HAP-1 (cell line): Measurements from ENCODE around the gene ATG101.

Source experiments
- DNase-seq, 2 experiments: peaks; one replicate each; pipeline ENCODE4 v3.0.0-alpha.2; 2016 to 2020; ENCODE audit warnings: low spot score in 2 of 2
- H3K27me3 ChIP-seq: fragments of 250-450 bp; sonication (Bioruptor Pico); 2 replicates; pipeline ENCODE4 v1.5.1; 2020; ENCODE audit warnings: low read depth, mild to moderate bottlenecking, moderate library complexity
- H3K36me3 ChIP-seq: fragments of 250-450 bp; sonication (Bioruptor Pico); replicated peaks from 2 replicates; pipeline ENCODE4 v1.5.1; 2020; ENCODE audit warnings: mild to moderate bottlenecking
- H3K4me1 ChIP-seq: fragments of 250-450 bp; sonication (Bioruptor Pico); 2 replicates; pipeline ENCODE4 v1.5.1; 2020; ENCODE audit warnings: mild to moderate bottlenecking
- H3K4me3 ChIP-seq: fragments of 250-450 bp; sonication (Bioruptor Pico); 2 replicates; pipeline ENCODE4 v1.5.1; 2020; ENCODE audit warnings: mild to moderate bottlenecking, moderate library complexity
- H3K9me3 ChIP-seq: fragments of 250-450 bp; sonication (Bioruptor Pico); 2 replicates; pipeline ENCODE4 v1.5.1; 2020; ENCODE audit warnings: mild to moderate bottlenecking, moderate library complexity
- in situ Hi-C: fragments of 300-500 bp; cut with MboI; formaldehyde crosslinking; loops from 3 replicates; pipeline ENCODE4 v1.14.3; 2020; ENCODE audit warnings: low sequenced_read_pairs, inconsistent platforms, mixed read lengths

Gene ATG101

DNA sequence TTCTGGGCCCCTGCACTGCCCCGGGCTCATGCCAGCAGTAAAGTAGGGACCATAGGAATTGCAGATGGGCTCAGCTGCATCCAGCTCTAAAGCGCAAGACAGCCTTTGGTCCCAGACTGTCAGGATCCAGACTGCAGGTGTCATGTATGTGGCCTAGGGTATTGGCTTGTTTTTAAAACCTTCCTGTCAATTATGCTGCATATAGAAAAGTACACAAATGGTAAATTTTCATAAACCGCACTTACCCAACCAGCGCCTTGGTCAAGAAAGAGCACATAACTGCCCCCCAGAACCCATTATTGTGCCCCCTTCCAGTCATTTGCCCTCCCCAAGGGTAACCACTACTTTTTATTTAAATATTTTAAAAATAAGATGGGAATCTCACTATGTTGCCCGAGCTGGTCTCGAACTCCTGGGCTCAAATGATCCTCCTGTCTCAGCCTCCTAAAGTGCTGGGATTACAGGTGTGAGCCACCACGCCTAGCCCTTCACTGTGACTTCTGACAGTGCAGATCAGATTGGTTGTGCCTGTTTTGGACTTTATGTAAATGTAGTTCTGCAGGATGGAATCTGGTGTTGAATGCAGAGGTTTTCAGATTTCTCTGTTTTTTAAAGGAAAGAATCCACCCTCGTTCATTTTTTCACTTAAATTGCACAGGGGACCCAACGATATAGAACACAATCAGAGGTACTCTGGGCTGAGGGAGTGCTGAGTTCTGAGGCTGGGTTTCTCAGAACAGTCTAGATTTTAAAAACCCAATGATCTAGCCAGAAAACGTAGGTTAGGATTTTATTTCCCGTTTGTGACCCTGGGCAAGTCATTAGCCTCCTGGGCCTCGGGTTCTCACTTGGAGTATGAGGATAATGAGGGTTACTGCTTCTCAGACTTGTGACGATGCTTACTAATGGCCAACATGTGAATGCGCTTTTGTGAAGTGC, 11.9 kb upstream of the ATG101 start:
- Histone ChIP-seq H3K36me3 (peaks cover 28% of the 10 kb centered on the region), H3K4me1 (no peaks in the 10 kb centered on the region), H3K27me3 (no peaks in the 10 kb centered on the region), H3K9me3 (no peaks in the 10 kb centered on the region), H3K4me3 (no peak overlapping the region)
- in situ Hi-C loops: no loop called here
- no peak for DNase-seq

DNA sequence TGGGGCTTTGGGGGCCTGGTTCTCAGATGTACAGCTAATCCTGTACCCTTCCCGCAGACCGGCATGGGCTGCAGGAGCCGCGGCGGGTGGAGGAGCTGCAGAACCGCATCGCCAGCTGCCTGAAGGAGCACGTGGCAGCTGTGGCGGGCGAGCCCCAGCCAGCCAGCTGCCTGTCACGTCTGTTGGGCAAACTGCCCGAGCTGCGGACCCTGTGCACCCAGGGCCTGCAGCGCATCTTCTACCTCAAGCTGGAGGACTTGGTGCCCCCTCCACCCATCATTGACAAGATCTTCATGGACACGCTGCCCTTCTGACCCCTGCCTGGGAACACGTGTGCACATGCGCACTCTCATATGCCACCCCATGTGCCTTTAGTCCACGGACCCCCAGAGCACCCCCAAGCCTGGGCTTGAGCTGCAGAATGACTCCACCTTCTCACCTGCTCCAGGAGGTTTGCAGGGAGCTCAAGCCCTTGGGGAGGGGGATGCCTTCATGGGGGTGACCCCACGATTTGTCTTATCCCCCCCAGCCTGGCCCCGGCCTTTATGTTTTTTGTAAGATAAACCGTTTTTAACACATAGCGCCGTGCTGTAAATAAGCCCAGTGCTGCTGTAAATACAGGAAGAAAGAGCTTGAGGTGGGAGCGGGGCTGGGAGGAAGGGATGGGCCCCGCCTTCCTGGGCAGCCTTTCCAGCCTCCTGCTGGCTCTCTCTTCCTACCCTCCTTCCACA, 11.0 kb upstream of the ATG101 start:
- Histone ChIP-seq H3K4me3 (no peak overlapping the region), H3K9me3 (no peaks in the 10 kb centered on the region), H3K4me1 (no peaks in the 10 kb centered on the region), H3K36me3 (peaks cover 28% of the 10 kb centered on the region), H3K27me3 (no peaks in the 10 kb centered on the region)
- no peak for DNase-seq
- in situ Hi-C loops: no loop called here

DNA sequence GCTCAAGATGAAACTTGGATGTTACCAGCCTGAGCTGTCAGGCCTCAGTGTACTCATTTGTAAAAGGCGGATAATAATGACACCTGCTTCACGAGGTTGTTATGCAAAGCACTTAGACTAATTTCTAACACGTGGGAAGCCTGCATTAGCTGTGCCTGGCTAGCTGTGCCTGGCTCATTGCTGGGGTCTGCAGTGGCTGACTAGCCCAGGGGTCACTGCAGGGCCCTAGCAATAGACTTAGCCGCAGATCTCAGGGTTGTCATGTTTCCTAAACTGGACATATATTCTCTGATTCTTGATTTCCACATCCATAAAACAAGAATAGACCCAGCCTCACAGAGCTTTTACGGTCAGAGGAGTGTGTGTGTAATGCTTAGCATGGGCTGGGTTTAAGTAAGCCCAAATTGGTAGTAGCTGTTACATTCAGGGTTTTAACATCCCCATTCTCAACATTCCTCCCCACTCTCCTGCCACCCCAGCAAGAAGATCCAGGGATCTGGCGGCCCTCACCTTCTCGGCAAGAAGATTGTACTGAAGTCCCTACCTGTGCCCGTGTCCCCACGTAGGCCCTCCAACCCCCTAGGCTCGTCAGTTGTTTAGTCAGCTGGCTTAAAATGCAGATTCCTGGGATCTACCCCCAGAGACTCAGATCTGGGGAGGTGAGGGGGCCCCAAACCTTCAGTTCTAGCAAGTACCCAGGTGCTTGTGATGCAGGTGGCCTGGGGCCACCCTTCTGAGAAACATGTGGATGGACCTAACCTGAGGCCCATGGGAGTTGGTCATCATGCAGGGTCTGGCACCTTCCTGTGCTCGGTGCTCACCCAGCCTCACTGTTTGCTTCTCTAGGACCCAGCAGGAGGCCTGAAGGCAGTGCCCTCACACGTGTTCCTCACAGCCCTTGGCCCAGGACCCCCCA, 9.9 kb upstream of the ATG101 start:
- no peaks in the 10 kb centered on the region for H3K9me3 ChIP-seq
- H3K4me3 ChIP-seq: no peak overlapping the region
- no peak for DNase-seq
- H3K4me1 ChIP-seq: no peaks in the 10 kb centered on the region
- no peaks in the 10 kb centered on the region for H3K27me3 ChIP-seq
- H3K36me3 ChIP-seq: peaks cover 22% of the 10 kb centered on the region
- in situ Hi-C loops: no loop called here

DNA sequence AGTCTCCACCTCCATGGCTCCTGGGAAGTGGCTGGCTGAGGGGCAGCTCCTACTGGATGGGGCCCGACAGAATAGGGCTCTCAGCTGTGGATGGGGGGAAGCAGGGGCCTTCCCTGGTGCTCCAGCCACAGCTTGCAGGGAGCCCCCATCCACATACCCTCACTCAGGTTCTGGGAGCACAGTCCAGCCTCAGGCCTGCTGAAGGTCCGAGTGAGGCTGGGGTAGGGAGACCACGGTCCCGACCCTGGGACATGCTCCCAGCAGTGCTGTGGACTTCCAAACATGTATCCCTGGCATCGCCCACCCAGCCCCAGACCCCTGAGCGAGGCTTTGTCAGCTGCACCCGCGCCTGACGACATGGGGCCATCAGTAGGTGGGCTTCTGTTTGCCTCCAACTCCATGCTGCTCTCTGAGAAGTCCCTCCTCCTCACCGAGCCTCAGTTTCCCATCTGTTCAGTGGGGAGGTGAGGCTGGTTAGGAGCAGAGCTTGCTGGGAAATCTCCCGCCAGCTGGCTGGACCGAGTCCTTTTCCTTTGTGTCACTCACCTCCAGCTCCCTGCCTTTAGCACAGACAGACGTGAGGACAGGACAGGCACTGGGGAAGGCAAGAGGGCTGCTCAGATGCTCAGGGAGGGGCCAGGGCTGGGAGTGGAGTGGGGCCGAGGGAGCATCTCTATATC, 9.1 kb upstream of the ATG101 start:
- H3K4me3 ChIP-seq: no peak overlapping the region
- DNase-seq: no peak
- peaks cover 19% of the 10 kb centered on the region for H3K36me3 ChIP-seq
- H3K9me3 ChIP-seq: no peaks in the 10 kb centered on the region
- no peaks in the 10 kb centered on the region for H3K27me3 ChIP-seq
- H3K4me1 ChIP-seq: no peaks in the 10 kb centered on the region
- in situ Hi-C loops: no loop called here

DNA sequence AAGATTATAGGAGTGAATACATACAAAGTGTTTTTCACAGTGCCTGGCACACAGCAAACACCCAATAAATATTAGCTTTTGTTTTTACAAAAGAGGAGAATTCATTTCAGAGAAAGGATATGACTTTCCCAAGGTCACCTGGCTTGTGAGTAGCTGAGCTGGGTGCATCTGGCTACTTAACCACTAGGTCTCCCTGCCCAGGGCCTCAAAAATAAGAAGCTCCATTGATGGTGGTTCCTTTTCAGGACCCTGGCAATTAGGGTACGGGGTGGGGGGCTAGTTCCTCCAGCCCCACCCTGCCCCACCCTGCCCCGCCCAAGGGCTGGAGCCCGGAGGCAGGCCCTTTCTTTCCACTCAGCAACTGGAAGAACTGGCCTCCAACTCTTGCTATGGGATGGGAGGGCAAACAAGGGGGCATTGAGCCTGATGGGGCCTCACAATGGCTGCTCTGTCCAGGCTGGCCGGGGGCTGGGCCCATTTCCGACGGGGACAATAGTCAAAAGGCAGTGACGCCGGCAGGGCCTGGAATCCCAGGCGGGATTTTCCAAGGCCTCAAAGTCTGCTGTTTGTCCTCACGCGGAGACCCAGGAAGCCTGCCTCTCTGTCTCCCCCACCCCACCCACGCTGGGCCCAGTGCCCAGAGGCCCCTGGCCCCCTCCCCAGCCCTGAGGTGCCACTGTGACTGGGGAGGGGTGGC, 8.2 kb upstream of the ATG101 start:
- no peak overlapping the region for H3K4me3 ChIP-seq
- H3K36me3 ChIP-seq: peaks cover 17% of the 10 kb centered on the region
- no peaks in the 10 kb centered on the region for H3K4me1 ChIP-seq
- H3K9me3 ChIP-seq: no peaks in the 10 kb centered on the region
- H3K27me3 ChIP-seq: no peaks in the 10 kb centered on the region
- no peak for DNase-seq
- in situ Hi-C loops: no loop called here

DNA sequence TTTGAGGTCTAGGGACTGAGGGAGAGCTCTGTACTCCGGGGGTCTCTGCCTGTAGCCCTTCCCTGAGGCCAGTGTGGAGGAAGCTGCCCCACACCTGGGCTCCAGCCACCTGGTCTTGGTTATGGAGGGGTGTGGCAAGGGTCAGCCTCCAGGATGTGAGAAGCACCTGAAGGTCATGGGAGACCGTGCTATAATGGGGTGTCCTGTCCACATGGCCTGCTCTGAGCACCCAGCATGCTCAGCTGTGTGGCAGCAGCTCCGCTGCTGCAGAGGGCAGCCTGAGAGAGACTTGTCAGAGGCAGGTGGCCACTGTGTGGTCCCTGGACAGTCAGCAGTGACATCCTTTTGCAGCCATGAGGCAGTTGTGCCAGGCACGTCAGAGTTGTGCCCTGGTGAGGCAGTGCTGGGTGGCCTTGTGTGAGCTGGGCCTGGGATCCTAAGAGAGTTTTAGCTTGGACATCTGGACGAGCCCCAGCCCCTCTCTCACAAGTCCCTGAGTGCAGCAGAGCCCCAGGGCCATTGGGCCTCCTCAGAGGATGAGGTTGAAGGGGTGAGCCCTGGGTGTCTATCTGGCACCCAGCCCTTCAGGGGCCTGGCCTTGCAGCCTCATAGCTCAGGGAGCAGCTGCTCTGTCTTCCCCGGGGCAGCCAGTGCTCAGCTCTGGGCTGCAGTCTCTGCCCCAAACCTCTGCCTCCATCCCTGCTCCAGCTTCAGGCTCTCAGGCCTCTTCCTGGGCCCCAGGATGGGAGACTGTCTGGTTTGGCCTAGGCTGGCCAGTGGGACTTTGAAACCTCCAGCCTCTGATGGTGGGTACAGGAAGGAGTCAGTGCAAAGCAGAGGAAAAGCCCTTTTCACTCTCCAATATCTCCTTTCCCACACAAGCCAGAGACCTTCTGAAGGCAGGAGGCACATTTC, 7.4 kb upstream of the ATG101 start:
- DNase-seq: no peak
- Histone ChIP-seq H3K36me3 (peaks cover 10% of the 10 kb centered on the region), H3K4me1 (no peaks in the 10 kb centered on the region), H3K9me3 (no peaks in the 10 kb centered on the region), H3K27me3 (no peaks in the 10 kb centered on the region), H3K4me3 (no peak overlapping the region)
- in situ Hi-C loops: no loop called here

DNA sequence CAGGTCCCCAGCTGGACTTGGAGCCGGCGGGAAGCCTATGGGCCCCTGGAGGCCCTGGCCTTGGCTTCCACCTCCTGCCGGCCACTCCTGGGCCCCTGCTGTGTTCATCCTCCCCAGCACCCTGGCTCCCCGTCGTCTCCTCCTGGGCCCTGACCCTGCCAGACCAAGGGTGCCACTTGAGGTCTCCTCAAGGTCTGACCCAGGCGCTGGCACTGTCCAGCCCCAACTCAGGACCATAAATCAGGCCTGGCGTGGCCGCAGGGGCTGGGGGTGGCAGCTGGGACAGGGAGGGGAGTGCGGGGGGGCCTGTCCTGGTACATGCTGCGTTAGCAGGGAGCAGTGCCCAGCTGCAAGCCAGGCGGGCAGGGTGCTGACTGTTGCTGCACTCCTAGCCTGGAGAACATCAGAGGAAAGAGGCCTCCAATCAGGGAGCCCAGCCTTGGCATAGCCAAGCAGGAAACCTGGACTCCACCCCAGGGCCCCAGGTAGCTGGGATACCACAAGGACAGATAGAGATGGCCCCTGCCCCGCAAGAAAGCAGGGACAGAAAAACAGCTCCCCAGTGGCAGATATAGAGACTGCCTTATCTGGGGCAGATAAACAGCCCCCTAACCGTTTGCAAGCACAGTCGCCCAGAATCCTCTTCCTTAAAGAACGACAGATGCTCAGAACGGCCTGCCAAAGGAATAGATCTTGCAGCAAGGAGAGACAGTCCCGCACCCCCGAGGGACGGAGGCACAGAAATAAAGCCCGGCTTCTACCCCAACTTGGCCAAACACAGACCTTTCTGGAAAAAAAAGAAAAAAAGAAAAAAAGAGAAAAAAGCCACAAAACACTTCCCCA, 6.5 kb upstream of the ATG101 start:
- in situ Hi-C loops: no loop called here
- Histone ChIP-seq H3K9me3 (no peaks in the 10 kb centered on the region), H3K27me3 (no peaks in the 10 kb centered on the region), H3K4me1 (no peaks in the 10 kb centered on the region), H3K36me3 (peaks cover 4% of the 10 kb centered on the region; the same call in 1 of the 2 replicates), H3K4me3 (no peak overlapping the region)
- DNase-seq: no peak

DNA sequence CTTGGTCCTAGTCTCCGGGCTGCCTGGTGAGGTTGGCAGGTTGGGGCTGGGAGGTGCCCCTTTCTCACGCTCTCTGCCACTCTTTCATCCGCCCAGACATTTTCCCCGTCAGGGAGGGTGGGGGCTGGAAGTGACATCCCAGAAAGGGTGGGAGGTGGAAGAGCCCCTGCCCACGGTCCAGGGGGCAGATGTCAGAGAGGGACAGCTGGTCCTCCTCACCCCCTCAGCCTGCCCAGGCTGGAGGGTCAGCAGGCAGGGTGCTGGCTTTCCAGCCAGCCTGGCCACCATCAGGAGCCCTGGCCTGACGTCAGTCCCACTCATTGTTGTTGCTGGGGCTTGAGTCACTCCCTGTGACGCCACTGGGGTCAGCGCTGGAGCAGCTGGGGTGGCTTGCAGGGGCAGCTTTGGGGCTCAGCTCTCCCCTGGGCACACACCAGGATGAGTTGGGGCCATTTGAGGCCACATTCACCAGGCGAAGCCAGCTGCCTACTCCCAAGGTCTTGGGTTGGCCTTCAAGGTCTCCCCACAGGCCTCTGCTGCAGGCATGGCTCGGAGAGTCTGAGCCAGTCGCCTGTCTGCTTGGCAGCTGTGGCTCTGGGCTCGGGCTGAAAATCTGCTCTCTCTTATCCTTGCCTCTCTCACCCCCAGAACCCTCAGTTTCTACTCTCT, 5.7 kb upstream of the ATG101 start:
- DNase-seq: no peak
- Histone ChIP-seq H3K27me3 (no peaks in the 10 kb centered on the region), H3K36me3 (peaks cover 4% of the 10 kb centered on the region; the same call in 1 of the 2 replicates), H3K4me3 (no peak overlapping the region), H3K9me3 (no peaks in the 10 kb centered on the region), H3K4me1 (peaks cover 2% of the 10 kb centered on the region)
- in situ Hi-C loops: no loop called here

DNA sequence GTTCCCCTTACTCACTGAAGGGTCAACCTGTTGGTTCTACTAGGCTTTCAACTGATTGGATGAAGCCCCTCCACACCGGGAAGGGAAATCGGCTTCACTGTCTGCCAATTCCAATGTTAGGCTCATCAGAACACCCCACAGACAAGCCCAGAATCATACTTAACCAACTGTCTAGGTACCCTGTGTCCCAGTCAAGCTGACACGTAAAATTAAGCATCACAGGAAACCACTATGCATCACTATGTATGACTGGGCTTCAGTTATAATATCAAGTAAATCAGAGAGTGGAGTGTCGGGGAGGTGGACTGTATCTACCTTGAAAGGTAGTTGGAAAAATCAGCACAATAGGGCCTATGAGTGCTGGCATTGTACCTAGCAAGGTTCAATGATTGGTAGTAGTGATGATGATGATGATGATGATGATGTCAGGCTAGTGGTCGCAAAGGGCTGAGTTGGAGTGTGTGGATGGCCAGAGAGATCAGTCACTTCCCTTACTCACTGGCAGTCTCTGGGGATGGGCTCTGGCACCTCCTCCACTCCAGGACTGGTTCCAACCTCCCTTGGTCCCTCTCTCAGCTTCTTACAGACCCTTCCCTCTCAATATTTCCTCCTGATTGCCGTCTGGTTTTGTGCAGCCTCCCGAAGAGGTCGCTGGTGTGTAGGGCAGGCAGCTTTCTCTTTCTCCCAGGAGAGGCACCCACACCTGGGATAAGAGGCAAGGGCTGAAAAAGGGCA, 3.3 kb upstream of the ATG101 start:
- Histone ChIP-seq H3K4me1 (peaks cover 8% of the 10 kb centered on the region), H3K36me3 (no peaks in the 10 kb centered on the region), H3K4me3 (no peak overlapping the region), H3K9me3 (no peaks in the 10 kb centered on the region), H3K27me3 (no peaks in the 10 kb centered on the region)
- no peak for DNase-seq
- in situ Hi-C loops: no loop called here

DNA sequence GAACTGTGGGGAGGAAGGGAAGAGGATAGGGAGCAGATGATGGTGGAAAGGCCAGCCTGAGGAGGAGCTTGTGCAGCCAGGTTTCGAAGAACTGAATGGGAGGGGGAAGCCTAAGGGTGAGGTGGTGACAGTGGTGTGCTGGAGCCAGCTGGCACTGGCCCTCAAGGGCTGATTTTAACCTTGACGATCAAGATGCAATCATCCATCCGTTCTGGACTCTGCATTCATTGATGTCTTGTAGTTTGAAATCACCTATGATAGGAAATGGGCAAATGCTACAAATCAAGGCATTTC, 2.8 kb upstream of the ATG101 start:
- Histone ChIP-seq H3K36me3 (peaks cover 4% of the 10 kb centered on the region; the same call in 1 of the 2 replicates), H3K4me1 (peaks cover 8% of the 10 kb centered on the region), H3K4me3 (no peak overlapping the region), H3K9me3 (no peaks in the 10 kb centered on the region), H3K27me3 (no peaks in the 10 kb centered on the region)
- in situ Hi-C loops: no loop called here
- DNase-seq: no peak
